Mucosa of gallbladder (tissue), 1 donor: ENCODE measurements around the gene LINGO4. TPM values are rescaled to one million over a fixed set of nuclear protein-coding genes. Genes with fewer than 3 reads are reported as not detected.

ENCODE experiments used
- DNase-seq: peaks from one replicate; pipeline ENCODE4 v3.0.0-alpha.2; 2020; ENCODE audit warnings: low spot score
- total RNA-seq: library from RNA; stranded (reverse); gene quantifications from one replicate; pipeline ENCODE4 v1.2.1, GENCODE V29; 2021
- donor health status: DM: no; HTN: no; CAD: no.

Gene LINGO4
- total RNA-seq, 1 donor from 2014 or later: 0.09 TPM

GRCh38 chr1:151834239-151834638 is 29.0 kb upstream of the LINGO4 start:
- no peak for DNase-seq

- DNase-seq: no peak
Observed at GRCh38 chr1:151833172-151833900, 28.1 kb upstream of the LINGO4 start.

GRCh38 chr1:151832318-151832980 is 27.2 kb upstream of the LINGO4 start:
- DNase-seq: peak; percentile 90

GRCh38 chr1:151831605-151832004 is 26.4 kb upstream of the LINGO4 start, which contains the start of gene RORC:
TSS of gene RORC (minus strand) at chr1:151831802. CDS start at chr1:151831764, 38 bp downstream.
- peak; percentile 38 for DNase-seq

GRCh38 chr1:151831256-151831591 is 26.0 kb upstream of the LINGO4 start:
- DNase-seq: no peak

- no peak for DNase-seq
Observed at GRCh38 chr1:151830055-151830454, 24.8 kb upstream of the LINGO4 start.

GRCh38 chr1:151829352-151830046 is 24.3 kb upstream of the LINGO4 start:
- no peak for DNase-seq

GRCh38 chr1:151828921-151829320 is 23.7 kb upstream of the LINGO4 start:
- DNase-seq: peak; percentile 63

GRCh38 chr1:151827853-151828252 is 22.6 kb upstream of the LINGO4 start:
- no peak for DNase-seq

GRCh38 chr1:151825751-151826660 is 20.8 kb upstream of the LINGO4 start:
- DNase-seq: no peak

GRCh38 chr1:151825204-151825603 is 20.0 kb upstream of the LINGO4 start:
- no peak for DNase-seq

- no peak for DNase-seq
Observed at GRCh38 chr1:151823175-151823574, 18.0 kb upstream of the LINGO4 start.

GRCh38 chr1:151822404-151822803 is 17.2 kb upstream of the LINGO4 start:
- no peak for DNase-seq

- DNase-seq: peak; percentile 41
Observed at GRCh38 chr1:151820940-151821339, 15.7 kb upstream of the LINGO4 start.

GRCh38 chr1:151819976-151820623 is 14.9 kb upstream of the LINGO4 start:
- DNase-seq: no peak

GRCh38 chr1:151819227-151819835 is 14.1 kb upstream of the LINGO4 start:
- DNase-seq: no peak

- DNase-seq: no peak
Observed at GRCh38 chr1:151817353-151817730, 12.1 kb upstream of the LINGO4 start.

GRCh38 chr1:151816548-151817352 is 11.5 kb upstream of the LINGO4 start:
- DNase-seq: no peak

GRCh38 chr1:151815716-151816327 is 10.6 kb upstream of the LINGO4 start:
- DNase-seq: peak; percentile 26
